Uterus (tissue), 2 donors: Measurements from ENCODE around the gene MFAP3L.

Experiments used
- POLR2A ChIP-seq, 2 donors: fragments of 450-650 bp; IDR thresholded peaks; one replicate each; pipeline ENCODE4 v1.6.1; 2016; ENCODE audit warnings: antibody characterized with exemption in 2 of 2, mild to moderate bottlenecking in 1 of 2, moderate library complexity in 1 of 2
- TF ChIP-seq, protein P1 (sequence below), 4 experiments: fragments of 200-600 bp in 2 of 4; fragments of 450-650 bp in 2 of 4; sonication (generic) in 2 of 4; IDR thresholded peaks; one replicate each; pipeline ENCODE4 v1.5.1; 2016 to 2019; ENCODE audit warnings: antibody characterized with exemption in 4 of 4, mild to moderate bottlenecking in 2 of 4, moderate library complexity in 1 of 4

DNA sequence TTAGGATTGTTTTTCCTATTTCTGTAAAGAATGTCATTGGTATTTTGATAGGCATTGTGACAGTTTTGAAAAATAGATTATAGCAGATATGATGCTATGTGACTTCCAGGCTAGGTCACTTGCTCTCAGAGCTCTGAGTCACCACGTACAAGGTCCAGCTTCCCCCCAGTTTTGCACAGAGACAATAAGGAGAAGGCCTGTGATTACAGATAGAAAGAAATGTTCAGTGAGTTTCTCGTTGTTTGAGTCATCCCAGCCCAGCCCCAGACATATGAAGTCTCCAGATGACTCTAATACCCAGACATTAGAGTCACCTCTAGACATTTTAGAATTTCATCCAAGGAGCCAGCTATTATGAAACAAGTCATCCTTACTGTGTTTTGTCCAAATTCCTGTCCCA, 57.2 kb downstream of the MFAP3L start:
- TF ChIP-seq, protein P1, sequence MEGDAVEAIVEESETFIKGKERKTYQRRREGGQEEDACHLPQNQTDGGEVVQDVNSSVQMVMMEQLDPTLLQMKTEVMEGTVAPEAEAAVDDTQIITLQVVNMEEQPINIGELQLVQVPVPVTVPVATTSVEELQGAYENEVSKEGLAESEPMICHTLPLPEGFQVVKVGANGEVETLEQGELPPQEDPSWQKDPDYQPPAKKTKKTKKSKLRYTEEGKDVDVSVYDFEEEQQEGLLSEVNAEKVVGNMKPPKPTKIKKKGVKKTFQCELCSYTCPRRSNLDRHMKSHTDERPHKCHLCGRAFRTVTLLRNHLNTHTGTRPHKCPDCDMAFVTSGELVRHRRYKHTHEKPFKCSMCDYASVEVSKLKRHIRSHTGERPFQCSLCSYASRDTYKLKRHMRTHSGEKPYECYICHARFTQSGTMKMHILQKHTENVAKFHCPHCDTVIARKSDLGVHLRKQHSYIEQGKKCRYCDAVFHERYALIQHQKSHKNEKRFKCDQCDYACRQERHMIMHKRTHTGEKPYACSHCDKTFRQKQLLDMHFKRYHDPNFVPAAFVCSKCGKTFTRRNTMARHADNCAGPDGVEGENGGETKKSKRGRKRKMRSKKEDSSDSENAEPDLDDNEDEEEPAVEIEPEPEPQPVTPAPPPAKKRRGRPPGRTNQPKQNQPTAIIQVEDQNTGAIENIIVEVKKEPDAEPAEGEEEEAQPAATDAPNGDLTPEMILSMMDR (IDR thresholded peaks at IDR 0.05): no peak
- no peak for TF ChIP-seq POLR2A (IDR thresholded peaks at IDR 0.05)
